Type B pancreatic cell (in vitro differentiated cells): ENCODE measurements around the gene USP47. TPM values are rescaled to one million over a fixed set of nuclear protein-coding genes. Genes with fewer than 3 reads are reported as not detected.

Experiments used
- DNase-seq: peaks from one replicate; pipeline ENCODE4 v3.0.0; 2021; ENCODE audit warnings: mixed read lengths; ENCODE audit not compliant: unreplicated experiment; ENCODE audit errors: extremely low spot score
- H3K27ac Mint-ChIP-seq: 2 replicates; pipeline ENCODE4 v1.8.0; 2021; ENCODE audit warnings: mild to moderate bottlenecking, mixed read lengths
- H3K27me3 Mint-ChIP-seq: 2 replicates; pipeline ENCODE4 v1.8.0; 2021; ENCODE audit warnings: mixed read lengths
- H3K36me3 Mint-ChIP-seq: 2 replicates; pipeline ENCODE4 v1.8.0; 2021; ENCODE audit warnings: mixed read lengths
- H3K4me1 Mint-ChIP-seq: one replicate; pipeline ENCODE4 v1.8.0; 2021; ENCODE audit warnings: mixed read lengths; ENCODE audit not compliant: unreplicated experiment
- H3K4me3 Mint-ChIP-seq: 2 replicates; pipeline ENCODE4 v1.8.0; 2021; ENCODE audit warnings: mild to moderate bottlenecking, mixed read lengths
- H3K9me3 Mint-ChIP-seq: 2 replicates; pipeline ENCODE4 v1.8.0; 2021; ENCODE audit warnings: mixed read lengths
- CTCF ChIP-seq: fragments of 200-600 bp; sonication (generic); conservative IDR thresholded peaks from 2 replicates; pipeline ENCODE4 v1.5.0; 2021; ENCODE audit warnings: antibody characterized with exemption, mild to moderate bottlenecking
- total RNA-seq: library from RNA; stranded (reverse); gene quantifications from 2 replicates; pipeline ENCODE4 v1.2.1, GENCODE V29; 2021; ENCODE audit warnings: low replicate concordance

The USP47 gene
- total RNA-seq, 1 donor from 2014 or later = 54.4 TPM

DNA sequence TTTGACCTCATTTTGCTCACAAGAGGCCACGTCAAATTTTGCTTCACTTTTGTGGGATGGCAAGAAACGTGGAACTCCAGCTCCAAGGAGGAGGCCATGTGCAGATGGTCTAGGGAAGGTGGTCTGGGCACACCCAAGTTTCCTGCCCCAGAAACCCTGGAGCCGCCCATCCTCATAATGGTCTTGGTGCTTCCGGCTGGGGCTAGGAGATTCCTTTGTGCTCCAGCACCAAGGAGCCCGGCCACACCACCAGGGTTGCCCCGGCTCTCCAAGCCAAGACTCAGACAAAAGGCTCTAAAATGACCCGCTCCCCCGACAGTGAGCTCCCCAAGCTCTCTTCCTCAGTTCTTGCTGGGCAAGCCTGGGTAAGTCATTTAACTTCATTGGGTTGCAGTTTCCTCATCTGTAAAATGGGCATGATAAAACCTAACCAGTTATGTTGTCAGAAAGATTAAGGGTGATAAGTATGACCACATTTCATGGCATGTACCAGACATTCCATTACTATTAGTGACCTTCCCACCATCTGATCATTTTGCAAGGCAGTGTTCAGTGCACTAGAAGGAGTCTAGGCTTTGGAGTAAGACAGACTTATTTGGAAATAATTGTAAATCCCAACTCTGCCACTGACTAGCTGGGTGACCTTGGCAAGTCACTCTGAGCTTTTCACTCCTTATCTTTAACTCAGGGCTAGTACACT lies 143.4 kb downstream of the USP47 start:
- peaks cover 3% of the 10 kb centered on the region for H3K36me3 Mint-ChIP-seq
- H3K27me3 Mint-ChIP-seq = no peaks in the 10 kb centered on the region
- H3K27ac Mint-ChIP-seq = no peak overlapping the region
- H3K4me1 Mint-ChIP-seq = peaks cover 12% of the 10 kb centered on the region
- H3K4me3 Mint-ChIP-seq = no peak overlapping the region
- no peak for TF ChIP-seq CTCF
- no peak for DNase-seq
- no peaks in the 10 kb centered on the region for H3K9me3 Mint-ChIP-seq

GRCh38 chr11:11985954-11986949 lies 144.5 kb downstream of the USP47 start:
- Mint-ChIP-seq H3K4me3 (no peak overlapping the region), H3K27ac (no peak overlapping the region), H3K36me3 (peaks cover 3% of the 10 kb centered on the region), H3K4me1 (peaks cover 16% of the 10 kb centered on the region), H3K27me3 (no peaks in the 10 kb centered on the region), H3K9me3 (no peaks in the 10 kb centered on the region)
- TF ChIP-seq CTCF = no peak
- DNase-seq = no peak

DNA sequence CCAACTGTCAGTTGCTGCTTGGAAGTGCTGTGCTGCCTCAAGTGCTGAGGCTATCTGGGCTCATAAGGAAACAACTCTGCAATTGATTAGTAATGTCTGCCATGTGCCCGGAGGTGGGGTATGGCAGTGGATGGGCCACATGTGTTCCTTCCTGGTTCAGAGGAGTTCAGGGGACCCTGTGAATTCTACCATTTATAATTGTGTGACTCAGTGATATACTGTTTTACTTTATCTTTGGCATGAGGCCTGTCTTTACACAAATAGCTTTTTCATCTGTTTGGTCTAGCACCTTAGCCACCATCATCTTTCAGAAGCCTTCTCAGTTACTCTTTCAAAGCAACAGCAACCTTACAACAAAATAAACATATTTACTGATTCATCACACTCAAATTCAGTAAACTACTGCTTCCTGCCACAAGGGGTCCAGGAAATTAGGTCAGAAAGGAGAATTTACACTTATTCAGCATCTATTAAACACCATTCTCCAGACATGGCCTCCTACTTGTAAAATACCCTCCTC lies 145.8 kb downstream of the USP47 start:
- no peak overlapping the region for H3K4me3 Mint-ChIP-seq
- no peaks in the 10 kb centered on the region for H3K27me3 Mint-ChIP-seq
- H3K9me3 Mint-ChIP-seq = no peaks in the 10 kb centered on the region

GRCh38 chr11:11988099-11988651 lies 146.4 kb downstream of the USP47 start:
- Mint-ChIP-seq H3K4me3 (no peak overlapping the region), H3K4me1 (peaks cover 21% of the 10 kb centered on the region), H3K9me3 (no peaks in the 10 kb centered on the region), H3K27me3 (no peaks in the 10 kb centered on the region), H3K27ac (peak overlapping the region; percentile 20), H3K36me3 (peaks cover 3% of the 10 kb centered on the region)
- DNase-seq = no peak
- peak; percentile 12 for TF ChIP-seq CTCF

More for the DNA sequence above, 145.8 kb downstream of the USP47 start:
- TF ChIP-seq CTCF = peak; percentile 69
- peaks cover 3% of the 10 kb centered on the region for H3K36me3 Mint-ChIP-seq
- peaks cover 20% of the 10 kb centered on the region for H3K4me1 Mint-ChIP-seq
- H3K27ac Mint-ChIP-seq = peak overlapping the region; percentile 20
- DNase-seq = no peak

DNA sequence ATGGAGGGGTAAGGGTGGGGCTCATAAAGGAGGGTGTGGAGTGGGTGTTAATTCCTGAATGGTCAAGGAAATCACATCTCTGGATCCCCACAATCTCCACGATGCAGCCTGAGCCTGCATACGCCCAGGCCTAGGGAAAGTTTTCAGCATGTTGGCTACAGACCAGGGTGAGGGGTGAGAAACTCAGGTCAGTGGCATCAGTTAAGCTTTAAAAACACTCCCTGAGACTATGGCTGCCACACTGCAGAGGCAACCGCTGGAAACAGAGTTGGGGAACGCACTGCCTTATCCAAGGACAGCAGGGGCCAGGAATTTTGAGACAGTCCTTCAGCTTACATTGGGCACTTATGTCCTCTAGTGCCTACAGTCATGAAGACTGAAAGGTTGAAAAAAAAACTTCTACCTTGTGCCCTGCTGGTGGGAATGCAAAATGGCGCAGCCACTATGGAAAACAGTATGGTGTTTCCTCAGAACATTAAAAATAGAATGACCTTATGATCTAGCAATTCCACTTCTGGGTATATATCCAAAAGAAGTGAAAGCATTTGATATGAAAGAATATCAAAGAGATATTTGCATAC lies 147.0 kb downstream of the USP47 start:
- H3K27ac Mint-ChIP-seq = no peak overlapping the region
- H3K4me1 Mint-ChIP-seq = peaks cover 25% of the 10 kb centered on the region
- H3K4me3 Mint-ChIP-seq = no peak overlapping the region
- H3K36me3 Mint-ChIP-seq = peaks cover 7% of the 10 kb centered on the region
- H3K27me3 Mint-ChIP-seq = no peaks in the 10 kb centered on the region
- TF ChIP-seq CTCF = peak; percentile 55
- peak; percentile 16 for DNase-seq
- no peaks in the 10 kb centered on the region for H3K9me3 Mint-ChIP-seq
